Large intestine (tissue), 3 donors: ENCODE results near the gene KRTAP5-6. TPM values are rescaled to one million over a fixed set of nuclear protein-coding genes. Genes with fewer than 3 reads are reported as not detected.

ENCODE experiments used
- DNase-seq, 2 donors: peaks; one replicate each; pipeline versions ENCODE4 v3.0.0 to v3.0.0-alpha.2; 2013
- H3K27ac ChIP-seq: one replicate; pipeline ENCODE4 v1.5.1; 2013; ENCODE audit warnings: low read length
- H3K27me3 ChIP-seq: 2 replicates; pipeline ENCODE4 v1.6.1; 2013; ENCODE audit warnings: low read length; ENCODE audit not compliant: control insufficient read depth, insufficient read depth
- H3K36me3 ChIP-seq: 2 replicates; pipeline ENCODE4 v1.6.1; 2013; ENCODE audit warnings: low read length; ENCODE audit not compliant: control insufficient read depth, insufficient read depth
- H3K4me1 ChIP-seq: one replicate; pipeline ENCODE4 v1.6.1; 2013; ENCODE audit warnings: low read length; ENCODE audit not compliant: control insufficient read depth, insufficient read depth
- H3K4me3 ChIP-seq: one replicate; pipeline ENCODE4 v1.5.1; 2013; ENCODE audit warnings: low read length
- H3K9me3 ChIP-seq: one replicate; pipeline ENCODE4 v1.6.1; 2013; ENCODE audit warnings: mild to moderate bottlenecking, low read depth, low read length, moderate library complexity; ENCODE audit not compliant: control insufficient read depth
- WGBS: methylation state at CpG from one replicate; pipeline ENCODE4 v1.1.5; 2013; ENCODE audit warnings: low lambda C conversion rate; ENCODE audit not compliant: insufficient coverage; 5-methylcytosine and 5-hydroxymethylcytosine counted together
- polyA plus RNA-seq: library from polyadenylated mRNA; unstranded; fragments of 120-200 nt; gene quantifications from one replicate; pipeline ENCODE4 v1.2.1, GENCODE V29; 2013

The KRTAP5-6 gene
- polyA plus RNA-seq, 1 donor = not detected

DNA sequence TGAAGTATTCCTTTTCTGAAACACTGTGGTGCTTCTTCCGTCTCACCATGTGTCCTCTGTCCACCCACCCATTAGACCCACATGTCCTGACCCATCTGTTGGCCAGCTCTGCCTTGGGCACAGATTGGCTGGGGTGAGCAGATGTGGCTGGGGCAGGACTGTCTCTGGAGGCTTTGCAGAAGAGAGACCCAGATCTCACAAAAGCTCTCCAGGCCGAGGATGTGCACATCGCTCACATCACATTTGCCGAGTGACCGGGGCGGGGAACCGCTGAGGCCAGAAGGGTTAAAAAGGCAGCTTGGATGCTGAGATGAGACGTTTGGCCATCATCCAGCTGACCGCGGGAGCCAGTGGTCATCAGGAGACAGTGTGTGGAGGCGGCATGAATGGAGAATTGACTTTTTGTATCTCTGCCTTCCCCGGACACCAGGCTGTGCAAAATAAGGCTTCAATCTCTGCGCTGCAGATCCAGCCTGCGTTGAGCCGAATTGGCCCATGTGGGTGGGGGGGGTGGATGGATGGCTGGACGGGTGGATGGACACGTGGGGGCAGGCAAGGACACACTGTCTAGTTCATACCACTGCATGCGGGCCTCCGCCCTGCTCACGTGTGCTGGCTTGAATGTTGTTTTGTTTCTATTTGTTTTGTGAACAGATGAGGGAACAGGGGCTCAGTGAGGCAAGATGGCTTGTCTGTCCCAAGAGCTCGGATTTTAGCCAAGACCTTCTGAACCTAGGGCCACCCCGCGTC is 47.3 kb downstream of the KRTAP5-6 start:
- no peak overlapping the region for H3K4me3 ChIP-seq
- H3K9me3 ChIP-seq = peaks cover 11% of the 10 kb centered on the region
- peaks cover 38% of the 10 kb centered on the region for H3K27me3 ChIP-seq
- H3K27ac ChIP-seq = no peak overlapping the region
- no CpG with 5 or more reads among the region's 23 CpGs for WGBS
- no peaks in the 10 kb centered on the region for H3K4me1 ChIP-seq
- H3K36me3 ChIP-seq = no peaks in the 10 kb centered on the region
- DNase-seq = no peak

DNA sequence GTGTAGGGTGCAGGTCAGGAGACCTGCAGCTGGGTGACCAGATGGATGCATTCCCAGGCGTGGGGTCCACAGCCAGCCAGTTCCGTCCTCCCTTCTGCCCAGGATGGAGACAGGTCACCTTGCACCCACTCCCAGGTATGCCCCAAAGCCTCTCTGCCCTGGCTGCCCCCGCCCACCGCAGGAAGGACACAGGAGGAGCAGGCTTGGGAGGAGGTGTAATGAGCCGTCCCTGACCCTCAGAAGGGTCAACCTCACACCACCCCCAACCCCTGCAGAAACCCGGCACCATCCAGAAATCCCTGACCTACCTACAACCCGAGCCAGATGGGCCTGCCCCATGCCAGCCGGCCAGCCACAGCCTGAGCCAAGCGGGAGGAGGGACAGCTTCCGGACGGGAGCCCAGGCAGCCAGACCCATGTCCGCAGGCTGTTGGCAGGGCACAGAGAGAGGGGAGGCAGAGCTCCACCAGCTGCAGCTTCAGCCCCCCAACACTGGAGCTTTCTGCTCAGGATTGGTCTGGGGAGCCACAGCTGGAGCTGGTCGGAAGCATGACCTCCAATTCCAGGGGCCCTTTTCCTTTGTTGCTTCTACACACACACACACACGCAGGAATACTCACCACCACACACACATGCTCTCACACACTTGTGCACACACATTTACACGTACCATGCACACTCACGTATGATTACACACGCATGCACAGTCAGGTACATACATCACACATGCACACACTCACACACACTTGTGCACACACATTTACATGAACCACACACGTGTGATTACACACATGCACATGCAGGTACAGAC is 48.1 kb downstream of the KRTAP5-6 start:
- no CpG with 5 or more reads among the region's 18 CpGs for WGBS
- Histone ChIP-seq H3K4me1 (no peaks in the 10 kb centered on the region), H3K36me3 (no peaks in the 10 kb centered on the region), H3K27me3 (peaks cover 42% of the 10 kb centered on the region), H3K27ac (no peak overlapping the region), H3K9me3 (peaks cover 11% of the 10 kb centered on the region), H3K4me3 (no peak overlapping the region)
- DNase-seq = no peak

DNA sequence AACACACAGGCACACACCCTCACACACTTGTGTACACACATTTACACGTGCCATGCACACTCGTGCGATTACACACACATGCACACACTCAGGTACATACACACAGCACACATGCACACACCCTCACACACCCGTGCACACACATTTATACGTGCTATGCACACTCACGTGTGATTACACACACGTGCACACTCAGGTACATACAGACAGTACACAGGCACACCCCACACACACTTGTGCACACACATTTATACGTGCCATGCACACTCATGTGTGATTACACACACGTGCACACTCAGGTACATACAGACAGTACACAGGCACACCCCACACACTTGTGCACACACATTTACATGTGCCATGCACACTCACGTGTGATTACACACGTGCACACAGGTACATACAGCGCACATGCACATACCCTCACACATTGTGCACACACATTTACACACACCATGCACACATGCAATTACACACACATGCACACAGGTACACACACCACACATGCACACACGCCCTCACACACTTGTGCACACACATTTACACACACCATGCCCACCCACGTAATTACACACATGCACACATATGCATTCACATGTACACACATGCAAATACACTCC is 48.8 kb downstream of the KRTAP5-6 start:
- DNase-seq = no peak
- Histone ChIP-seq H3K27me3 (peaks cover 45% of the 10 kb centered on the region), H3K36me3 (no peaks in the 10 kb centered on the region), H3K27ac (no peak overlapping the region), H3K9me3 (peaks cover 11% of the 10 kb centered on the region), H3K4me3 (no peak overlapping the region), H3K4me1 (no peaks in the 10 kb centered on the region)
- WGBS = no CpG with 5 or more reads among the region's 14 CpGs

DNA sequence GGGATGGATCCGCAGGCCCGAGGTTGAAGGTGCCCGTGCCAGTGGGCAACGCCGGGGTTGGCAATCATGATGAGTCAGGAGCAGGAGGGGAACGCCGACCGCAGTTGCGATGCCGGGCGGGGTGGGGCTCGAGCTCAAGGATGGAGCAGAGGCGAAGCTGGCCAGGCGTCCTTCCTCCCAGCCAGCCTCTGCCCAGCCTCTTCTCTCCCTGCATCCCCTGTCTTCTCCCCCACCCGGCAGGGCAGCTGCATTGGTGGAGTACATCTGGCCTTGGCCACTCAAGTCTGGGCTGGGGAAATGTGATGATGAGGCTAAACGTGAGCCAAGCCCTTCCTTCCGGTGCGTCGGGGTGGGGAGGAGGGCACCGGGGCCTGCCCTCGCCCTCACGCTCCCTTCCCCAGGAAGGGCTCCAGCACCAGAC is 49.5 kb downstream of the KRTAP5-6 start:
- 94% methylated on average over 3 of the region's 22 CpGs for WGBS
- H3K27ac ChIP-seq = no peak overlapping the region
- H3K9me3 ChIP-seq = peaks cover 11% of the 10 kb centered on the region
- no peak for DNase-seq
- peaks cover 42% of the 10 kb centered on the region for H3K27me3 ChIP-seq
- no peak overlapping the region for H3K4me3 ChIP-seq
- H3K36me3 ChIP-seq = no peaks in the 10 kb centered on the region
- no peaks in the 10 kb centered on the region for H3K4me1 ChIP-seq

DNA sequence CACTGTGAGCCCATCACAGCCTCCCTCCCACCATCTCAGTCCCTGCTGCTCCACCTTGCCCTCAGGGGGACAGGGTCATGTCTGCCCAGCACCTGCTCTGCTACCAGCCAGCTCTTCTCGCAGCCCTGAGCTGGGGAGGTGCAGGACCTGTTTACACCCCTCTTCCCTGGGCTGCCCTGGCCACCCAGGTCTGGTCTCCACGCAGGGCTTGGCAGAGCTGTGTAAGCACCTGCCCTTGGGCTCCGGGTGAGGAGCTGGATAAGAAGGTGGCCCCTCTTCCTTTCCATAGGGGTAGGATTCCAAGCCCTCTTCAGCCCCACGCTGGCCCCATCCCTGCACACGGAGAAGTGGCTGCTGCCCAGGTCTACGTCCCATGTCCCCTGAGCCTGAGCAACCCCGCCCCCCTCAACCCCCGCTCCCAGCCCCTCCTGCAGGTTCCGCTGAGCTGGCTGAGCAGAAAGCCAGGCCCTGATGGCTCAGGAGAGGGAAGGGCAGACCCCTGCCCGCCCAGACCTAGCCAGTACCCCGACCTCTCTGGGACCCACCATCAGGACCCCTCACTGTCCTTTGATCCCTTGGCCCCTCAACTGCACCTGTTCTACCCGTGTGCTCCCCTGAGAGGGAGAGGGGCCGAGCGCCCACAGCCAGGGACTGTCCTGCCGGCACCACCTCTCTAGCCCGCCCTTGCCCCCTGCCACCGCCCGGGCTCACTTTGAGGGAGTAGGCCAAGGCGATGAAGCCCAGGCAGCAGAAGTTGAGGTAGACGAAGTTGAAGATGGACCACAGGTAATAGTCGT is 50.2 kb downstream of the KRTAP5-6 start:
- Histone ChIP-seq H3K27me3 (peaks cover 38% of the 10 kb centered on the region), H3K4me3 (no peak overlapping the region), H3K9me3 (peaks cover 11% of the 10 kb centered on the region), H3K36me3 (peaks cover 2% of the 10 kb centered on the region), H3K27ac (no peak overlapping the region), H3K4me1 (no peaks in the 10 kb centered on the region)
- no peak for DNase-seq
- WGBS = no CpG with 5 or more reads among the region's 21 CpGs

Other genes with a start within 250 kb of the KRTAP5-6 start
- 27.2 TPM for gene MOB2, start 210.4 kb upstream of the KRTAP5-6 start, polyA plus RNA-seq
- gene DUSP8, start 124.9 kb upstream of the KRTAP5-6 start, polyA plus RNA-seq = 16.9 TPM
- 3.0 TPM for gene KRTAP5-1, start 111.9 kb upstream of the KRTAP5-6 start, polyA plus RNA-seq
- gene KRTAP5-2, start 98.9 kb upstream of the KRTAP5-6 start, polyA plus RNA-seq = 0.42 TPM
- gene KRTAP5-3, start 88.7 kb upstream of the KRTAP5-6 start, polyA plus RNA-seq = not detected
- gene KRTAP5-4, start 75.1 kb upstream of the KRTAP5-6 start, polyA plus RNA-seq = not detected
- gene KRTAP5-5, start 67.4 kb upstream of the KRTAP5-6 start, polyA plus RNA-seq = 0.18 TPM
- 0.67 TPM for gene IFITM10, start 53.4 kb downstream of the KRTAP5-6 start, polyA plus RNA-seq
- gene CTSD, start 66.7 kb downstream of the KRTAP5-6 start, polyA plus RNA-seq = 341 TPM
- 2.7 TPM for gene SYT8, start 137.8 kb downstream of the KRTAP5-6 start, polyA plus RNA-seq
- gene TNNI2, start 141.8 kb downstream of the KRTAP5-6 start, polyA plus RNA-seq = 5.2 TPM
- 20.5 TPM for gene LSP1, start 155.9 kb downstream of the KRTAP5-6 start, polyA plus RNA-seq
- 0.67 TPM for gene PRR33, start 194.7 kb downstream of the KRTAP5-6 start, polyA plus RNA-seq
- gene TNNT3, start 222.5 kb downstream of the KRTAP5-6 start, polyA plus RNA-seq = 11.9 TPM